Colonic mucosa (tissue), 4 donors: Measurements from ENCODE around the gene TLCD3A. TPM values are rescaled to one million over a fixed set of nuclear protein-coding genes. Genes with fewer than 3 reads are reported as not detected.

Experiments
- DNase-seq: peaks from one replicate; pipeline ENCODE4 v3.0.0-alpha.2; 2020
- H3K27ac ChIP-seq: fragments of 200-600 bp; one replicate; pipeline ENCODE4 v1.8.0; 2021
- H3K27me3 ChIP-seq: fragments of 200-600 bp; one replicate; pipeline ENCODE4 v1.8.0; 2021
- H3K36me3 ChIP-seq: fragments of 200-600 bp; one replicate; pipeline ENCODE4 v1.8.0; 2021
- H3K4me1 ChIP-seq: fragments of 200-600 bp; one replicate; pipeline ENCODE4 v1.8.0; 2021; ENCODE audit warnings: mild to moderate bottlenecking
- H3K4me3 ChIP-seq: fragments of 200-600 bp; one replicate; pipeline ENCODE4 v1.8.0; 2021
- H3K9ac ChIP-seq, 2 donors: one replicate each; pipeline ENCODE4 v1.7.0; 2013; ENCODE audit warnings: control low read depth in 2 of 2, low read depth in 2 of 2, low read length in 2 of 2
- H3K9me3 ChIP-seq: fragments of 200-600 bp; one replicate; pipeline ENCODE4 v1.8.0; 2021
- CTCF ChIP-seq: fragments of 200-600 bp; IDR thresholded peaks from one replicate; pipeline ENCODE4 v1.8.0; 2022; ENCODE audit warnings: antibody characterized with exemption, mild to moderate bottlenecking
- intact Hi-C: fragments of 100-400 bp; cut with DNase I; formaldehyde crosslinking; loops from one replicate; pipeline ENCODE4 v1.14.1; 2022
- total RNA-seq, 2 donors: library from RNA; stranded (reverse); fragmentation: NEBNext Ultra II Directional in 1 of 2; extraction: Animal tissue kit (Norgen Biotek cat#: 25700) in 1 of 2; gene quantifications; one replicate each; pipeline ENCODE4 v1.2.1, GENCODE V29; 2021
- donor health status: healthy.
- donor health status: DM: no; HTN: no; CAD: no.
- donor health status: DM: no; HTN: no; CAD: no.

The TLCD3A gene
- total RNA-seq, 2 donors from 2014 or later, result 27.0 to 28.8 TPM

GRCh38 chr17:792277-792676 is 59.9 kb downstream of the TLCD3A start:
- no peak for DNase-seq
- intact Hi-C loops, result no loop called here
- no peaks in the 10 kb centered on the region for H3K4me1 ChIP-seq
- no peak for TF ChIP-seq CTCF
- H3K9ac ChIP-seq, result no peak overlapping the region
- no peak overlapping the region for H3K4me3 ChIP-seq
- H3K36me3 ChIP-seq, result peaks cover 8% of the 10 kb centered on the region
- no peaks in the 10 kb centered on the region for H3K27me3 ChIP-seq
- no peaks in the 10 kb centered on the region for H3K9me3 ChIP-seq
- H3K27ac ChIP-seq, result no peak overlapping the region

Other genes starting within 250 kb of the TLCD3A start
- 10 to 100 TPM; 74.9 to 77.5 TPM for gene VPS53, start 17.8 kb upstream of the TLCD3A start, total RNA-seq
- 10 to 100 TPM; 12.9 to 31.9 TPM for gene GEMIN4, start 19.7 kb downstream of the TLCD3A start, total RNA-seq
- 100 to 1,000 TPM in 1 of 2 donors, 10 to 100 TPM in 1; 89.3 to 103 TPM for gene GLOD4, start 49.7 kb downstream of the TLCD3A start, total RNA-seq
- gene MRM3, start 49.8 kb downstream of the TLCD3A start, total RNA-seq, result 10 to 100 TPM; 13.0 to 22.5 TPM
- gene NXN, start 247.2 kb downstream of the TLCD3A start, total RNA-seq, result 10 to 100 TPM in 1 of 2 donors, 1 to 10 TPM in 1; 2.6 to 16.3 TPM